Stimulated activated CD4-positive, alpha-beta T cell treated with anti-CD3 and anti-CD28 coated beads, Interleukin-15, amount 100 ng/mL, for 1 hour (primary cell): ENCODE results near the gene USP21.
A peak's percentile ranks its signal among the peaks of the same experiment; 100 is the strongest.

Experiments
- DNase-seq, 2 donors: peaks; one replicate each; pipeline ENCODE4 v3.0.0-alpha.2; 2020; ENCODE audit warnings: low read depth in 1 of 2, low spot score in 1 of 2

The USP21 gene

DNA sequence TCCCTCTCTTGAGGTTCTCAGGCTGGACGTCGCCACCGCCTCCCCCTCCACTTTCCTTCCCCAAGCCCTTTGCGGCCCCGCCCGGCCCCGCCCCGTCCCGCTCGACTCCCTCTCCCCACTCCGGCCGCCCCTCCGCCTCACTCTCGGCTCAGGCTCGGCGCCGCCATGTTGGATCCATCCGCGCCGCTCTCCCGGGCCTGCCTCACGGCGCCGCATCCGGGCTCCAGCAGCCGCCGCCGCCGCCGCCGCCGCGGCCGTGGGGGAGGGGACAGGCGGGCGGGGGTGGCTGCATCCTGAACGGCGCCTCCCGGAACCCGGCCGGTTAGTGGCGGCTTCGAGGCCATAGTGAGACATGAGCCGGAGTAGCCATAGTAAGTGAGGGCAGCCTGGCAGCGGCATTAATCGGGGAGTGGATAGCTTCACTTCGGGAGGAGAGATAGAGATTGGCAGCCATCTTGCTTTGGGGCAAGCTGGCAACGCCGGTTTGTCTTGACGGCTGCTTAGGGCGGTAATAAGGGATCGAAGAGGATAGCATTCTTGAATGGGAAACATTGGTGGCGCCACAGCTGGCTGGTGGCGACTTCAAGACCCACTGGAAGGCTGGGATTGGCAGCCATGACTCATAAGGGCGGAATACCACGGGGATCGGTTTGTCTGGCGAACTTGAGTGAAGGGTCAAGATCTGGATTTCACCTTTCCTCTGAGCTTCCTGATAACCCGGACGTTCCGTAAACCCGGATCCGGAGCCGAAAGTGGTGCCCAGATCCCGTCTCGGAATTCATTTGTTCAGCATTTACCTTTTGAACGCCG is 26.7 kb upstream of the USP21 start, which contains the start of gene DEDD:
TSS of gene DEDD (minus strand) at position 258 of the 810 bp plus-strand sequence. CDS start 8,205 bp downstream, outside the sequence.
- peak; percentile 81 to 82 for DNase-seq

DNA sequence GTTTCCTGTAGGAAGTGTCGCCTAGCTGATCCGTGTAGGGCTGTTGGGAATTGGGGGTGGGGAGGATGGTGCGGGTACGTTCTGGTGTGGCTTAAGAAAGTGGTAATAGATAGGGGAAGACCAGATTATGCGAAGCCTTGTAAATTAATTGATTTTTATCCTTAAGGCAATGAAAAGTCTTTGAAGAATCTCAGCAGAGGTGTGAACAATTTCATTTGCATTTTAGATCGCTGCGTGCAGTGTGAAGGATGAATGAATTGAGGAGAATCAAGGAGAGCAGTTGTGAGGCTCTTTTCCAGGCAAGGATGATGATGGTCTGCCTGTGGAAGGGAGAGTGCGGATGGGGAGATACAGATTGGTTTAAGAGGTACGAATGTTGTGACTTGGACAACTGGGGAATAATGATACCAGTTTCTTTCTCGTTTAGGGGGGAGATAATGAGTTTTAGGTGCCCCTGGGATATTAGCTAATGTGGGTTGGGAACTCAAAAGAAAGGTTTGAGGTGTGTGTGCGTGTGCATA is 26.0 kb upstream of the USP21 start:
- DNase-seq: no peak

- no peak for DNase-seq
Measured at GRCh38 chr1:161137881-161138280, 21.4 kb upstream of the USP21 start.

DNA sequence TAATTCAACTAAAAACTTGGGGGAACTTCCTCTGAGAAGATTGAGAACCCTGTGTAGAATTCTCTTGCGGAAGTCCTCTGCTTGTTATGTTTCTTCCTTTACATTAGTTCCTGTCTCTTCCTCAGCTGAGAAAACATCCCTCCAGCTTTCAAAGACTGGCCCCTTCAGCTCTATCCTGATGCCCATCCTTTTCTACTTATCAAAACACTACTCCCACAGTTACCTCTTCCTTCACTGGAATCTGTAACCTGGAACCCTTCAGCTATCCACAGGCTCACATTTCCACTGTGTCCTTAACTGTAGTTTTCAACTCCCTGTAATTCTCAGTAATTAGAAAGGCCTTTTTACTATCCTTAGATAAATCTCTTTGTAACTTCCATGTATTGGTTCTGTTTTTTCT is 20.9 kb upstream of the USP21 start:
- no peak for DNase-seq

GRCh38 chr1:161139766-161140165 is 19.5 kb upstream of the USP21 start:
- no peak for DNase-seq

DNA sequence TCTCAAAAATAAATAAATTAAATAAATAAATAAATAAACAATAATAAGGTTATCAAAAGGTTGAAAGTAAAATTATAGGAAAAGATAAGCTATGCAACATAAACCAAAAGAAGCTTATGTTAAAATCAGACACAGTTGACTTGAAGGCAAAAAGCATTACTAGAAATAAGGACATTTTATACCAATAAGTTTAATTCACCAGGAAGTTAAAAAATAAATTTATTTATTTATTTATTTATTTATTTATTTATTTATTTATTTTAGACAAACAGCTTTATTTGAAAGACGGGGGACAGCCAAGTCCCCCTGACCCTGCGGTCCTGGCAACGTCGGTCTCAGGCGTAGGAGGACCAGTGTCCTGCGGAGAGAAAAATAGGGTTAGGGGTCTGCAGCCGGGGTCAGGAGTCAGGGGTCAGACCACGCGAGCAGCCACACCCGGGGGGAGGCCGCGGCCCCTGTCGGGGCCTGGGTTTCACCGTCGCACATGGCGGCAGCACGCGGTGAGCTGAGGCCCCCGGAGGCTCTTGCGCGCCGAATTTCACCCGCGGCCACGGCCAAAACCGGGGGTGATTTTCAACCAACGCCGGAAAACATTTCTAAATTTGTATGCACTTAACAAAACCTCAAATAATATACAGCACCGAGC is 18.4 kb upstream of the USP21 start:
- DNase-seq: no peak

- no peak for DNase-seq
Measured at GRCh38 chr1:161145832-161146231, 13.5 kb upstream of the USP21 start.

DNA sequence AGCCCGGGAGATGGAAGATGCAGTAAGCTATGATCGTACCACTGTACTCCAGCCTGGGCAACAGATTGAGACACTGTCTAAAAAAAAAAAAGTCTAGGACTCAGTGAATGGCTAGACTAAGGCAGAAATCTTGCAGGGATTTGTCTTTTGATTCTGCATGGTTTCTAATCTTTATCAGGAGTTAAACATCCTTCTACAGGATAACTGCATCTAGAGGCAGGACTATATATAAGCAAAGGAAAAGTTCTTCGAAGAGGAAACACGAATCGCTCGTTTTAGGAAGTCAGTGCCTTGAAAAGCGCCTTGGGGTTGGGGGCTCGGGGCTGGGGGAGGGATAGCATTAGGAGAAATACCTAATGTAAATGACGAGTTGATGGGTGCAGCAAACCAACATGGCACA is 6.1 kb upstream of the USP21 start:
- DNase-seq: no peak

DNA sequence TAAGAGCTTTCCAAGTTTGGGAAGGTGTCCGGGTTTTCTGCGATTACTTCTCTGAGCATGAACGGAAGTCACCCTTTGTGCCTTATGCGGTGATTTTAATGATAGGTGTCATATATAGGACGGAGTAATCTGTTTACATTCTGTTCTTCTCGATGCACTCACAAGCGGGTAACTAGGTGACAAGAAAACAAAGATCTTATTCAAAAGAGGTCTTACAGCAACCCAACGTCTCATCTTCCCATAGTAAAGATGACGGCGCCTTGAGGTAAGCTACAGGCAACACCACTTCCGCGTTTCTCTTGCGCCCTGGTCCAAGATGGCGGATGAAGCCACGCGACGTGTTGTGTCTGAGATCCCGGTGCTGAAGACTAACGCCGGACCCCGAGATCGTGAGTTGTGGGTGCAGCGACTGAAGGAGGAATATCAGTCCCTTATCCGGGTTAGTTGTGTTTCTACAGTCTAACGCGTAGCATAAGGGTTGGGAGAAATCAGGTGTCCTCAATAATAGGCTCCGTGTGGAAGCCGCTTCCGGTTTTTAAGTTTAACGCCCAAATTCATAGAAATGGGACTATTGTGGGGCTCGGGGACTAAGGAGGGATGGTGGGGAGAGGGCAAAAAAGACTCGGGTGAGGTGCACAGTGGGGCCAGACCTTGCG is 5.5 kb upstream of the USP21 start, which contains the start of gene UFC1:
TSS of gene UFC1 (plus strand) at position 297 of the 656 bp plus-strand sequence. CDS start at position 317, 20 bp downstream.
- DNase-seq: peak; percentile 59 to 61

- no peak for DNase-seq
Measured at GRCh38 chr1:161157867-161158266, 1.4 kb upstream of the USP21 start.

- no peak for DNase-seq
Measured at GRCh38 chr1:161158316-161159010, 837 bp upstream of the USP21 start.

- DNase-seq: no peak
Measured at GRCh38 chr1:161159913-161160243, 578 bp downstream of the USP21 start.

- DNase-seq: no peak
Measured at GRCh38 chr1:161160671-161161145, 1.4 kb downstream of the USP21 start.

- no peak for DNase-seq
Measured at GRCh38 chr1:161161652-161162051, 2.4 kb downstream of the USP21 start.

- no peak for DNase-seq
Measured at GRCh38 chr1:161162052-161162451, 2.8 kb downstream of the USP21 start.

GRCh38 chr1:161162806-161163205 is 3.5 kb downstream of the USP21 start:
- no peak for DNase-seq

DNA sequence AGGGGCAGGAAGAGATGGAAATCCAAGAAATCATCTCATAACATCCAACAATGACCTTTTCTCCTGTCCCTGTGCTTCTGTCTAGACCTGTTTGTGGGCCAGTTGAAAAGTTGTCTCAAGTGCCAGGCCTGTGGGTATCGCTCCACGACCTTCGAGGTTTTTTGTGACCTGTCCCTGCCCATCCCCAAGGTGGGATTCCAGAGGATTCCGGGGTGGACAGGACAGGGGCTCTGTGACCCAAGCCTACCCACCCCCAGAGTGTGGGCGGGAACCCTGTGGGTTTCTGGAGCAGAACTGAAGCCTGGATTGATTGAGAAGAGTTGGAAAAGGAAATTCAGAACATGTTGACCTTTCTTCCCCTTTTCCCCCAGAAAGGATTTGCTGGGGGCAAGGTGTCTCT is 4.5 kb downstream of the USP21 start:
- DNase-seq: no peak

DNA sequence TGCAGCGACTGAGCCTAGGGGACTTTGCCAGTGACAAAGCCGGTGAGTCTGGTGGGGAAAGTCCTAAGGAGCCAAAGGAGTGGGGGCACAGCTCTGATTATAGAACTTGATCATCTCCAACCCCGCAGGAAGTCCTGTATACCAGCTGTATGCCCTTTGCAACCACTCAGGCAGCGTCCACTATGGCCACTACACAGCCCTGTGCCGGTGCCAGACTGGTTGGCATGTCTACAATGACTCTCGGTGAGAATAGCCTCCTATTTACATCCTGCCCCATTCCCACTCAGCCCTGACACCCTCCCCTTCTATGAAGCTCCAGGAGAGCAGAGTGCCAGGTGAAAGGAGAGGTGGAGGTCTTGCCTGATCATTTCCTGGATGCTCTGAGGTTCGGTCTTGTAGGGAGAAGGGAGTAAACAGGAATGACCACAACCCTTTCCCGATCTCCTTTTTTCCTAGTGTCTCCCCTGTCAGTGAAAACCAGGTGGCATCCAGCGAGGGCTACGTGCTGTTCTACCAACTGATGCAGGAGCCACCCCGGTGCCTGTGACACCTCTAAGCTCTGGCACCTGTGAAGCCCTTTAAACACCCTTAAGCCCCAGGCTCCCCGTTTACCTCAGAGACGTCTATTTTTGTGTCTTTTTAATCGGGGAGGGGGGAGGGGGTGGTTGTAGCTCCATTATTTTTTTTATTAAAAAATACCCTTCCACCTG is 5.8 kb downstream of the USP21 start:
- no peak for DNase-seq

DNA sequence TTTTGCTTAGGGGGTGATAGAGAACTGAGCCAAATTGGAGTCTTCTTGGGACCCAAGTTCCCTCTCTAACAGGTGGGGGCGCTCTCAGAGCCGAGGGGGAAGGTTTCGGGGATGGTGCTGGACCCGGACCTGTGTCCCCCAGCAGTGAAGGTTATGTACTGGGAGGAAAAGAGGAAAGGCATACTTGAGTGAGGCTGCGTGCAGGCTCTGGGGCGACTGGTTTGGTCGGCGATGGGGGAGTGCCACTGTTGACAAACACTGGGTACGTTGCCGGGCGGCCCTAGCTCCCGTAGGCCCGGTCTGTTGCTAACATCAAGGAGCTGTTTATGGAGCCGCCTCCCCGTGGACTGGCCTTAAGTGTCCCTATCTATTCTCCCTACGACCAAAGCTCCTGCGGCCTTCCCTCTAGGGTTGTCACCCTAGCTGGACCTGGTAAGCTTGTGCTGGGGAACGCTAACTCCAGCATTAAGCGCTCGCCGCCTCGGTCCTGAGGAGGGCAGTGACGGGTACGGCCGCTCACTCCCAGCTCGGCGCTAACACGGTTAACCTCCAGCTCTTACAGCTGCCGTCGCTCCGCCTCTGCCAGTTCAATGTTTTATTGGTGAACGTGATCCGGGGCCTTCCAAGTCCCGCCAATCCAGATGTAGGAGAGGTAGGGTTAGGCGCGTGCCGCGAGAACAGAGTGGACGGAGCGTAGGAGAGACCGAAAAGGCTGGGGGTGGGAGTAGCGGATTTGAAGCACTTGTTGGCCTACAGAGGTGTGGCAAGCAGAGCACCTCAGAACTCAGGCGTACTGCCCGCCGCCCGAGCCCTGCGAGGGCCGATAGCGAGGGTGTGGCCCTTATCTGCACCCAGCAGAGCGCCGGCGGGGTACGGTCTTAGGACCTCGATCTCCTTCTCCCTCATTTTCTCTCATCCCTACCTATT is 6.7 kb downstream of the USP21 start, which contains the start of gene PPOX:
TSS of gene PPOX (plus strand) at position 685 of the 927 bp plus-strand sequence. CDS start 422 bp downstream, outside the sequence.
- DNase-seq: peak; percentile 76 to 81
